Liver (tissue), 3 donors: ENCODE data around the gene LCN6.

ENCODE experiments used
- ATF3 ChIP-seq: IDR thresholded peaks from 2 replicates; pipeline ENCODE4 v1.6.1; 2016; ENCODE audit warnings: antibody characterized with exemption
- CTCF ChIP-seq: fragments of 150-350 bp; IDR thresholded peaks from 2 replicates; pipeline ENCODE4 v1.5.1; 2017; ENCODE audit warnings: improper control_type of control experiment, low read depth, low read length; ENCODE audit not compliant: missing input control
- EGR1 ChIP-seq, 2 donors: IDR thresholded peaks; 2 replicates each; pipeline ENCODE4 v1.6.1; 2016 to 2018; ENCODE audit warnings: antibody characterized with exemption in 2 of 2, low read depth in 2 of 2
- GABPA ChIP-seq, 2 donors: IDR thresholded peaks in 1 of 2; conservative IDR thresholded peaks in 1 of 2; 2 replicates each; pipeline ENCODE4 v1.6.1; 2016; ENCODE audit warnings: antibody characterized with exemption in 2 of 2, mild to moderate bottlenecking in 1 of 2, moderate library complexity in 1 of 2
- JUND ChIP-seq, 2 donors: IDR thresholded peaks; 2 replicates each; pipeline ENCODE4 v1.6.1; 2016; ENCODE audit warnings: antibody characterized with exemption in 2 of 2
- RAD21 ChIP-seq, 2 donors: IDR thresholded peaks; 2 replicates each; pipeline ENCODE4 v1.6.1; 2016; ENCODE audit warnings: antibody characterized with exemption in 2 of 2, mild to moderate bottlenecking in 2 of 2
- SP1 ChIP-seq: IDR thresholded peaks from 2 replicates; pipeline ENCODE4 v1.6.1; 2018; ENCODE audit warnings: antibody characterized with exemption, mild to moderate bottlenecking
- TAF1 ChIP-seq: conservative IDR thresholded peaks from 2 replicates; pipeline ENCODE4 v1.6.1; 2016; ENCODE audit warnings: antibody characterized with exemption, mild to moderate bottlenecking
- TF ChIP-seq, protein P1 (sequence below): IDR thresholded peaks from 2 replicates; pipeline ENCODE4 v1.6.1; 2016; ENCODE audit warnings: antibody characterized with exemption, mild to moderate bottlenecking
- TF ChIP-seq, protein P2 (sequence below): IDR thresholded peaks from 2 replicates; pipeline ENCODE4 v1.6.1; 2016; ENCODE audit warnings: antibody characterized with exemption
- TF ChIP-seq, protein P3 (sequence below): IDR thresholded peaks from 2 replicates; pipeline ENCODE4 v1.6.1; 2016; ENCODE audit warnings: antibody characterized with exemption
- donor health status: healthy.
- donor health status: healthy.

- TF ChIP-seq CTCF = no peak
- no peak for TF ChIP-seq RAD21 (IDR thresholded peaks at IDR 0.05)
- no peak for TF ChIP-seq SP1
- TF ChIP-seq, protein P1, sequence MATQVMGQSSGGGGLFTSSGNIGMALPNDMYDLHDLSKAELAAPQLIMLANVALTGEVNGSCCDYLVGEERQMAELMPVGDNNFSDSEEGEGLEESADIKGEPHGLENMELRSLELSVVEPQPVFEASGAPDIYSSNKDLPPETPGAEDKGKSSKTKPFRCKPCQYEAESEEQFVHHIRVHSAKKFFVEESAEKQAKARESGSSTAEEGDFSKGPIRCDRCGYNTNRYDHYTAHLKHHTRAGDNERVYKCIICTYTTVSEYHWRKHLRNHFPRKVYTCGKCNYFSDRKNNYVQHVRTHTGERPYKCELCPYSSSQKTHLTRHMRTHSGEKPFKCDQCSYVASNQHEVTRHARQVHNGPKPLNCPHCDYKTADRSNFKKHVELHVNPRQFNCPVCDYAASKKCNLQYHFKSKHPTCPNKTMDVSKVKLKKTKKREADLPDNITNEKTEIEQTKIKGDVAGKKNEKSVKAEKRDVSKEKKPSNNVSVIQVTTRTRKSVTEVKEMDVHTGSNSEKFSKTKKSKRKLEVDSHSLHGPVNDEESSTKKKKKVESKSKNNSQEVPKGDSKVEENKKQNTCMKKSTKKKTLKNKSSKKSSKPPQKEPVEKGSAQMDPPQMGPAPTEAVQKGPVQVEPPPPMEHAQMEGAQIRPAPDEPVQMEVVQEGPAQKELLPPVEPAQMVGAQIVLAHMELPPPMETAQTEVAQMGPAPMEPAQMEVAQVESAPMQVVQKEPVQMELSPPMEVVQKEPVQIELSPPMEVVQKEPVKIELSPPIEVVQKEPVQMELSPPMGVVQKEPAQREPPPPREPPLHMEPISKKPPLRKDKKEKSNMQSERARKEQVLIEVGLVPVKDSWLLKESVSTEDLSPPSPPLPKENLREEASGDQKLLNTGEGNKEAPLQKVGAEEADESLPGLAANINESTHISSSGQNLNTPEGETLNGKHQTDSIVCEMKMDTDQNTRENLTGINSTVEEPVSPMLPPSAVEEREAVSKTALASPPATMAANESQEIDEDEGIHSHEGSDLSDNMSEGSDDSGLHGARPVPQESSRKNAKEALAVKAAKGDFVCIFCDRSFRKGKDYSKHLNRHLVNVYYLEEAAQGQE = no peak
- TF ChIP-seq GABPA (IDR thresholded peaks at IDR 0.05 in 1 of 2, conservative IDR thresholded peaks at IDR 0.05 in 1 of 2) = no peak
- TF ChIP-seq, protein P2, sequence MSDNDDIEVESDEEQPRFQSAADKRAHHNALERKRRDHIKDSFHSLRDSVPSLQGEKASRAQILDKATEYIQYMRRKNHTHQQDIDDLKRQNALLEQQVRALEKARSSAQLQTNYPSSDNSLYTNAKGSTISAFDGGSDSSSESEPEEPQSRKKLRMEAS = no peak
- no peak for TF ChIP-seq ATF3
- TF ChIP-seq JUND (IDR thresholded peaks at IDR 0.05) = no peak
- no peak for TF ChIP-seq TAF1
- TF ChIP-seq EGR1 (IDR thresholded peaks at IDR 0.05; ENCODE audit: low read depth in 2 of 2) = no peak
- TF ChIP-seq, protein P3, sequence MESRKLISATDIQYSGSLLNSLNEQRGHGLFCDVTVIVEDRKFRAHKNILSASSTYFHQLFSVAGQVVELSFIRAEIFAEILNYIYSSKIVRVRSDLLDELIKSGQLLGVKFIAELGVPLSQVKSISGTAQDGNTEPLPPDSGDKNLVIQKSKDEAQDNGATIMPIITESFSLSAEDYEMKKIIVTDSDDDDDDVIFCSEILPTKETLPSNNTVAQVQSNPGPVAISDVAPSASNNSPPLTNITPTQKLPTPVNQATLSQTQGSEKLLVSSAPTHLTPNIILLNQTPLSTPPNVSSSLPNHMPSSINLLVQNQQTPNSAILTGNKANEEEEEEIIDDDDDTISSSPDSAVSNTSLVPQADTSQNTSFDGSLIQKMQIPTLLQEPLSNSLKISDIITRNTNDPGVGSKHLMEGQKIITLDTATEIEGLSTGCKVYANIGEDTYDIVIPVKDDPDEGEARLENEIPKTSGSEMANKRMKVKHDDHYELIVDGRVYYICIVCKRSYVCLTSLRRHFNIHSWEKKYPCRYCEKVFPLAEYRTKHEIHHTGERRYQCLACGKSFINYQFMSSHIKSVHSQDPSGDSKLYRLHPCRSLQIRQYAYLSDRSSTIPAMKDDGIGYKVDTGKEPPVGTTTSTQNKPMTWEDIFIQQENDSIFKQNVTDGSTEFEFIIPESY = no peak
These were observed 2.2 kb upstream of the LCN6 start for GRCh38 chr9:136750526-136750925.
